Stimulated activated naive CD8-positive, alpha-beta T cell treated with anti-CD3 and anti-CD28 coated beads, Interleukin-15, Interleukin-2, amounts not matched to agents 100 ng/mL and 50 ng/mL, for 24 hours (primary cell): Measurements from ENCODE around the gene RTN4RL2.
"Not testable (repeated sequence)": the region's sequence is repeated elsewhere in the genome, so short reads cannot be mapped to it uniquely, and the experiment has no call there.

Experiments
- H3K27ac Mint-ChIP-seq: one replicate; pipeline ENCODE4 v1.8.0; 2021; ENCODE audit warnings: mild to moderate bottlenecking, mixed read lengths
- H3K27me3 Mint-ChIP-seq: one replicate; pipeline ENCODE4 v1.8.0; 2021; ENCODE audit warnings: mixed read lengths
- H3K36me3 Mint-ChIP-seq: one replicate; pipeline ENCODE4 v1.8.0; 2021; ENCODE audit warnings: low read depth, mixed read lengths
- H3K4me1 Mint-ChIP-seq: one replicate; pipeline ENCODE4 v1.8.0; 2021; ENCODE audit warnings: low read depth, mixed read lengths
- H3K4me3 Mint-ChIP-seq: one replicate; pipeline ENCODE4 v1.8.0; 2021; ENCODE audit warnings: mild to moderate bottlenecking, mixed read lengths
- H3K9me3 Mint-ChIP-seq: one replicate; pipeline ENCODE4 v1.8.0; 2021; ENCODE audit warnings: mixed read lengths

RTN4RL2 gene

GRCh38 chr11:57445122-57445394 lies 15.3 kb upstream of the RTN4RL2 start:
- H3K4me3 Mint-ChIP-seq, H3K27ac Mint-ChIP-seq, H3K9me3 Mint-ChIP-seq, H3K4me1 Mint-ChIP-seq, H3K36me3 Mint-ChIP-seq: not testable (repeated sequence)
- peaks cover 19% of the 10 kb centered on the region for H3K27me3 Mint-ChIP-seq

GRCh38 chr11:57446055-57446454 lies 14.3 kb upstream of the RTN4RL2 start:
- H3K36me3 Mint-ChIP-seq, result no peaks in the 10 kb centered on the region
- no peak overlapping the region for H3K4me3 Mint-ChIP-seq
- peaks cover 20% of the 10 kb centered on the region for H3K27me3 Mint-ChIP-seq
- no peak overlapping the region for H3K27ac Mint-ChIP-seq
- H3K9me3 Mint-ChIP-seq, result no peaks in the 10 kb centered on the region
- H3K4me1 Mint-ChIP-seq, result no peaks in the 10 kb centered on the region

- peaks cover 9% of the 10 kb centered on the region for H3K27me3 Mint-ChIP-seq
- no peaks in the 10 kb centered on the region for H3K36me3 Mint-ChIP-seq
- H3K4me3 Mint-ChIP-seq, result no peak overlapping the region
- H3K27ac Mint-ChIP-seq, result no peak overlapping the region
- H3K9me3 Mint-ChIP-seq, result no peaks in the 10 kb centered on the region
- peaks cover 11% of the 10 kb centered on the region for H3K4me1 Mint-ChIP-seq
These were observed 6.7 kb upstream of the RTN4RL2 start for GRCh38 chr11:57453543-57454177.

- no peaks in the 10 kb centered on the region for H3K36me3 Mint-ChIP-seq
- H3K9me3 Mint-ChIP-seq, result no peaks in the 10 kb centered on the region
- peak overlapping the region; percentile 52 for H3K27ac Mint-ChIP-seq
- H3K4me3 Mint-ChIP-seq, result peak overlapping the region; percentile 57
- H3K27me3 Mint-ChIP-seq, result peaks cover 22% of the 10 kb centered on the region
- H3K4me1 Mint-ChIP-seq, result peaks cover 23% of the 10 kb centered on the region
These were observed 3.2 kb upstream of the RTN4RL2 start for GRCh38 chr11:57456960-57457642.

GRCh38 chr11:57457643-57458023 lies 2.7 kb upstream of the RTN4RL2 start:
- H3K9me3 Mint-ChIP-seq, result no peaks in the 10 kb centered on the region
- H3K27ac Mint-ChIP-seq, result peak overlapping the region; percentile 52
- peaks cover 23% of the 10 kb centered on the region for H3K4me1 Mint-ChIP-seq
- peaks cover 22% of the 10 kb centered on the region for H3K27me3 Mint-ChIP-seq
- H3K4me3 Mint-ChIP-seq, result peak overlapping the region; percentile 57
- H3K36me3 Mint-ChIP-seq, result no peaks in the 10 kb centered on the region

GRCh38 chr11:57458060-57458409 lies 2.3 kb upstream of the RTN4RL2 start:
- H3K4me1 Mint-ChIP-seq, result peaks cover 23% of the 10 kb centered on the region
- H3K4me3 Mint-ChIP-seq, result no peak overlapping the region

GRCh38 chr11:57458410-57459163 lies 1.7 kb upstream of the RTN4RL2 start:
- peaks cover 22% of the 10 kb centered on the region for H3K27me3 Mint-ChIP-seq
- peak overlapping the region; percentile 71 for H3K4me3 Mint-ChIP-seq
- peaks cover 23% of the 10 kb centered on the region for H3K4me1 Mint-ChIP-seq
- no peaks in the 10 kb centered on the region for H3K9me3 Mint-ChIP-seq
- H3K36me3 Mint-ChIP-seq, result no peaks in the 10 kb centered on the region
- no peak overlapping the region for H3K27ac Mint-ChIP-seq

More at GRCh38 chr11:57458060-57458409, 2.3 kb upstream of the RTN4RL2 start:
- peaks cover 22% of the 10 kb centered on the region for H3K27me3 Mint-ChIP-seq
- H3K9me3 Mint-ChIP-seq, result no peaks in the 10 kb centered on the region
- no peak overlapping the region for H3K27ac Mint-ChIP-seq
- H3K36me3 Mint-ChIP-seq, result no peaks in the 10 kb centered on the region

- peaks cover 22% of the 10 kb centered on the region for H3K27me3 Mint-ChIP-seq
- H3K4me3 Mint-ChIP-seq, result peak overlapping the region; percentile 71
- H3K36me3 Mint-ChIP-seq, result no peaks in the 10 kb centered on the region
- peak overlapping the region; percentile 2 for H3K27ac Mint-ChIP-seq
- peaks cover 23% of the 10 kb centered on the region for H3K4me1 Mint-ChIP-seq
- H3K9me3 Mint-ChIP-seq, result no peaks in the 10 kb centered on the region
These were observed 935 bp upstream of the RTN4RL2 start for GRCh38 chr11:57459164-57460021.

GRCh38 chr11:57460758-57461749 lies 726 bp downstream of the RTN4RL2 start:
- H3K36me3 Mint-ChIP-seq, result no peaks in the 10 kb centered on the region
- no peak overlapping the region for H3K27ac Mint-ChIP-seq
- no peaks in the 10 kb centered on the region for H3K9me3 Mint-ChIP-seq
- H3K4me1 Mint-ChIP-seq, result peaks cover 23% of the 10 kb centered on the region
- no peak overlapping the region for H3K4me3 Mint-ChIP-seq
- H3K27me3 Mint-ChIP-seq, result peaks cover 22% of the 10 kb centered on the region

- peaks cover 23% of the 10 kb centered on the region for H3K4me1 Mint-ChIP-seq
These were observed 1.6 kb downstream of the RTN4RL2 start for GRCh38 chr11:57461841-57462489.

GRCh38 chr11:57462597-57462996 lies 2.3 kb downstream of the RTN4RL2 start:
- Mint-ChIP-seq H3K4me3 (no peak overlapping the region), H3K27me3 (peaks cover 22% of the 10 kb centered on the region), H3K4me1 (peaks cover 19% of the 10 kb centered on the region), H3K36me3 (no peaks in the 10 kb centered on the region), H3K9me3 (no peaks in the 10 kb centered on the region), H3K27ac (no peak overlapping the region)

More at GRCh38 chr11:57461841-57462489, 1.6 kb downstream of the RTN4RL2 start:
- H3K9me3 Mint-ChIP-seq, result no peaks in the 10 kb centered on the region
- no peaks in the 10 kb centered on the region for H3K36me3 Mint-ChIP-seq
- H3K27ac Mint-ChIP-seq, result no peak overlapping the region
- H3K27me3 Mint-ChIP-seq, result peaks cover 22% of the 10 kb centered on the region
- no peak overlapping the region for H3K4me3 Mint-ChIP-seq

GRCh38 chr11:57463671-57464538 lies 3.6 kb downstream of the RTN4RL2 start:
- H3K27me3 Mint-ChIP-seq, result peaks cover 18% of the 10 kb centered on the region
- H3K4me1 Mint-ChIP-seq, result peaks cover 10% of the 10 kb centered on the region
- H3K27ac Mint-ChIP-seq, result no peak overlapping the region
- no peak overlapping the region for H3K4me3 Mint-ChIP-seq
- no peaks in the 10 kb centered on the region for H3K9me3 Mint-ChIP-seq
- H3K36me3 Mint-ChIP-seq, result no peaks in the 10 kb centered on the region
